ENCODE results near the gene MSANTD7. TPM values are rescaled to one million over a fixed set of nuclear protein-coding genes. Genes with fewer than 3 reads are reported as not detected.

The MSANTD7 gene
- total RNA-seq, 2 experiments from 2014 or later: 16.1 to 18.1 TPM

DNA sequence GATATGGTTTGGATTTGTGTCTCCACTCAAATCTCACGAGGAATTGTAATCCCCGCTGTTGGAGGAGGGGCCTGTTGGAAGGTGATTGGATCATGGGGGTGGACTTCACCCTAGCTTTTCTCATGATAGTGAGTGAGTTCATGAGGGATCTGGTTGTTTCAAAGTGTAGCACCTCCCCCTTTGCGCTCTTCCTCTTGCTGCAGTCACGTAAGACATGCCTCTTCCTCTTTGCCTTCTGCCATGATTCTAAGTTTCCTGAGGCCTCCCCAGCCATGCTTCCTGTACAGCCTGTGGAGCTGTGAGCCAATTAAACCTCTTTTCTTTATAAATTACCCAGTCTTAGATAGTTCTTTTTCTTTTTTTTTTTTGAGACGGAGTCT, 17.3 kb upstream of the MSANTD7 start:
- Mint-ChIP-seq H3K9me3 (no peaks in the 10 kb centered on the region), H3K36me3 (no peaks in the 10 kb centered on the region), H3K4me3 (no peak overlapping the region), H3K27ac (no peak overlapping the region), H3K4me1 (ENCODE audit: low read depth) (peaks cover 2% of the 10 kb centered on the region), H3K27me3 (peaks cover 1% of the 10 kb centered on the region)
- ChIA-PET CTCF (no interaction called here), POLR2A (no interaction called here)
- DNase-seq: no peak
- intact Hi-C loops (cut with micrococcal nuclease): loop anchor here (5.0 kb wide), 4 partner anchors 213 to 623 kb away; no protein-coding TSS in a partner anchor

DNA sequence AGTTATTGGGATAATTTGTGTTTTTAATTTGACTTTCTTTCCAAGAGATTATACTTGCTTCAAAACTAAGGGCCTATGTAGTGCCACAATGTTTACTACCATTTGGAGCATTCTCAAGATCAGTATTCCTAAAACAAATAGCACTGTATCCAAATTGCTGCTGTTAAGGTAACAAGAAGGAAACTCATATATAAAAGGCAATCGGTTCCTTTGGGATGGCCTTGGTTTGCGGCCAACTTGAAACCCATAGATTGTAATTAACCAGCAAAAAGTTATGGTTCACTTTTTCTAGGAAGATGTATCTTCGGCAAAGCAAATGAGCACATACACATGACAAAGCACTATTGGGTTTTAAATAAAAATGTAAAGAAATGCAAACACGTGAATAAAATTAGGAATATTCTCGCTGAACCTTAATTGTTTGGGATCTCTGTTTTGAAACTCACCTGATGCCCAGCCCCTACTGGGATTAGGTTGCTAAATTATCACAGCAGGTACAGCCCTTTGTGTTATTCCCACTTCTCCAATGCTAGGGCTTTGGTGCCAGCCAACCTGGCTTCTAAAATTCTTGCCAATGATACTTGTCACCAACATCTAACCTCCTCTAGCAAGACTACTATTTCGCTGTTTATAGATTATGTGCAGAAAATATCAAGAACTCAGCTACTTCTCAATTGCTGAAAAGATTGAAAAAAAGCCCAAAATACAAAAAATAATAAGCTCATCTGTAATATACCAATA, 16.3 kb upstream of the MSANTD7 start:
- ChIA-PET POLR2A (interaction anchor here (0.8 kb wide), 1 partner anchor 14 kb away, joined by 3 read pairs; no protein-coding TSS in a partner anchor), CTCF (interaction anchor here (0.6 to 3.3 kb wide), 19 partner anchors 16 to 623 kb away, joined by 3 to 23 read pairs (median 4); partner anchors contain the start of genes CDNF, HSPA14 and MSANTD7)
- no peak for DNase-seq
- no peak overlapping the region for H3K27ac Mint-ChIP-seq
- peaks cover 2% of the 10 kb centered on the region for H3K4me1 Mint-ChIP-seq (ENCODE audit: low read depth)
- no peaks in the 10 kb centered on the region for H3K9me3 Mint-ChIP-seq
- H3K36me3 Mint-ChIP-seq: no peaks in the 10 kb centered on the region
- intact Hi-C loops (cut with micrococcal nuclease): loop anchor here (5.0 kb wide), 4 partner anchors 215 to 625 kb away; no protein-coding TSS in a partner anchor
- H3K4me3 Mint-ChIP-seq: no peak overlapping the region
- H3K27me3 Mint-ChIP-seq: peaks cover 1% of the 10 kb centered on the region

DNA sequence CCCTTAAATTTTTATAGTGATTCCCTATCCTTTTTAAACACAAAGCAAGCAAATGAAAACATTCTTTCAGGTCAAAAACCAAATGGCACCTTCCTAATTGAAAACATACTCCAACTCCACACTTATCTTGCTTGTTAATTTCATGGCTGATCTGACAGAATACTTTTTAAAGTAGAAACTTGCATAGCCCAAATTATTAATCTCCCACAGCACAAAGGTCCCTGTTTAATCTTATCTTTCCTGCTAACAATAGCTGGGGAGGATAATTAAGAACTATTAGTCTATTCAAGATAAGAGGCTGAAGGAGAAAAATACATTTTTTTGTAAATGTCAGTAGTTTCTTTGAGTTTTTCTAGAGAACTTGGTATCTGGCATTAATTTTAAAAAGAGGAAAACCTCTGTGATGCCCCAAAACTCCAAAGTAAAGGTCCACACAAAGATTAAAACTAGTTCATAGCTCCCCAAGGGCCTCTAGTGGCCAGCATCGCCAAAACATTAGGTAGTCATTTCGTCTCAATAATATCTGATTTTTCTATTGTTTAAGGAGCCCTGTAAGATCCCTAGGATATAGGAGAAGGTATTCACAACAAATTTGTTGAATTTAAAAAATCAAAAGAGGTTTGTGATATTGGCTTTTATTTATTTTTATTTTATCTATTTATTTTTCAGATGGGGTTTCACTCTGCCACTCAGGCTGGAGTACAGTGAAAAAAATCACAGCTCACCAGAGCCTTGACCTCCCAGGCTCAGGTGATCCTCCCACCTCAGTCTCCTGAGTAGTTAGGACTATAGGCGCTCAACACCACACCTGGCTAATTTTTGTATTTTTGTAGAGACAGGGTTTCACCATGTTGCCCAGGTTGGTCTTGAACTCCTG, 15.0 kb upstream of the MSANTD7 start:
- Mint-ChIP-seq H3K27me3 (peaks cover 1% of the 10 kb centered on the region), H3K36me3 (no peaks in the 10 kb centered on the region), H3K4me1 (ENCODE audit: low read depth) (peaks cover 2% of the 10 kb centered on the region), H3K4me3 (no peak overlapping the region), H3K9me3 (no peaks in the 10 kb centered on the region), H3K27ac (no peak overlapping the region)
- ChIA-PET CTCF (interaction anchor here (0.7 to 3.3 kb wide), 35 partner anchors 10 to 627 kb away, joined by 3 to 23 read pairs (median 4); partner anchors contain the start of genes CDNF, HSPA14 and MSANTD7), POLR2A (interaction anchor here (0.8 kb wide), 1 partner anchor 13 kb away, joined by 3 read pairs; no protein-coding TSS in a partner anchor)
- intact Hi-C loops (cut with micrococcal nuclease): loop anchor here (1.0 to 5.0 kb wide), 6 partner anchors 216 to 626 kb away; no protein-coding TSS in a partner anchor
- DNase-seq: peak; percentile 56

DNA sequence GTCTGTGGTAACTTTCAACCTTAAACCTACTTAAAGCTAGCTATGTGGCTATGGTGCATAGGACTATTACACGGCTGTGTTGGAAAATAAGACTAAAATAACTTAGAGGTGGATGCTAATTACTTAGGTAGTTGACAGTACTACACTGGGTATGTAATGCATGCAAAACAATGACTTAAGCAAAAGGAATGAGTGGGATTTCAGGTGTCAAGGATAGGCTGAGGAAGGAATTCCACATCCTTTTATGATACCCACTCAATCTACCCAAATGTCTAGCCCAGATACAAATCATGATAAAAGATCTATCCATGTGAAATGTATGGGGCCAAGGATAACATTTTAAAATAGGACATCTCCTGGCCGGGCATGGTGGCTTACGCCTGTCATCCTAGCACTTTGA, 14.1 kb upstream of the MSANTD7 start:
- no peaks in the 10 kb centered on the region for H3K36me3 Mint-ChIP-seq
- H3K27ac Mint-ChIP-seq: no peak overlapping the region
- H3K27me3 Mint-ChIP-seq: peaks cover 1% of the 10 kb centered on the region
- peaks cover 2% of the 10 kb centered on the region for H3K4me1 Mint-ChIP-seq (ENCODE audit: low read depth)
- H3K4me3 Mint-ChIP-seq: no peak overlapping the region
- intact Hi-C loops (cut with micrococcal nuclease): loop anchor here (1.0 to 5.0 kb wide), 6 partner anchors 217 to 627 kb away; no protein-coding TSS in a partner anchor
- CTCF ChIA-PET: interaction anchor here (0.9 to 3.3 kb wide), 19 partner anchors 11 to 627 kb away, joined by 3 to 23 read pairs (median 6); partner anchors contain the start of genes CDNF, HSPA14 and MSANTD7
- H3K9me3 Mint-ChIP-seq: no peaks in the 10 kb centered on the region
- POLR2A ChIA-PET: no interaction called here
- no peak for DNase-seq

DNA sequence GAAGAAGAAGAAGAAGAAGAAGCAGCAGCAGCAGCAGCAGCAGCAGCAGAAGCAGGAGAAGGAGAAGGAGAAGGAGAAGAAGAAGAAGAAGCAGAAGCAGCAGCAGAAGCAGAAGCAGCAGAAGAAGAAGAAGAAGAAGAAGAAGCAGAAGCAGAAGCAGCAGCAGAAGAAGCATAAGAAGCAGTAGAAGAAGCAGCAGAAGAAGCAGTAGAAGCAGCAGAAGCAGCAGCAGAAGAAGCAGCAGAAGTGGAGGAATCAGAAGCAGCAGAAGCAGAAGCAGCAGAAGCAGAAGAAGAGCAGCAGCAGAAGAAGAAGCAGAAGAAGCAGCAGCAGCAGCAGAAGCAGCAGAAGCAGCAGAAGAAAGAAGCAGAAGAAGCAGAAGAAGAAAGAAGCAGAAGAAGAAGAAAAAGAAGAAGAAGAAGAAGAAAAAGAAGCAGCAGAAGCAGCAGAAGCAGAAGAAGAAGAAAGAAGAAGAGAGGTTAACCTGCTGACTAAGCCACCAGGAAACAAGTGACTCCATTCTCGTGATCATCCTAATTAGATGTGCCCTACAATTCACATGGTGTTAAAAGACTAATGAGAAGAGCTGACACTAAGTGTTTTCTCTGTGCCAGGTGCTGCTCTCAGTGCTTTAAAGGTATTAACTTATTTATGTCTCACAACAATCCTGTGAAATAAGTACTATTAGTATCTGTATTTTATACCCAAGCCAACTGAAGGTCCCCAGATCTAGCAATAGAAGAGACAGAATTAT, 11.9 kb upstream of the MSANTD7 start:
- H3K4me1 Mint-ChIP-seq (ENCODE audit: low read depth): no peaks in the 10 kb centered on the region
- POLR2A ChIA-PET: no interaction called here
- no peak overlapping the region for H3K27ac Mint-ChIP-seq
- CTCF ChIA-PET: interaction anchor here (0.8 to 1.5 kb wide), 2 partner anchors 11 to 328 kb away, joined by 3 to 4 read pairs; partner anchors contain the start of genes CDNF, HSPA14 and MSANTD7
- H3K36me3 Mint-ChIP-seq: no peaks in the 10 kb centered on the region
- no peak overlapping the region for H3K4me3 Mint-ChIP-seq
- DNase-seq: no peak
- intact Hi-C loops (cut with micrococcal nuclease): no loop called here
- H3K9me3 Mint-ChIP-seq: no peaks in the 10 kb centered on the region
- H3K27me3 Mint-ChIP-seq: peaks cover 1% of the 10 kb centered on the region

DNA sequence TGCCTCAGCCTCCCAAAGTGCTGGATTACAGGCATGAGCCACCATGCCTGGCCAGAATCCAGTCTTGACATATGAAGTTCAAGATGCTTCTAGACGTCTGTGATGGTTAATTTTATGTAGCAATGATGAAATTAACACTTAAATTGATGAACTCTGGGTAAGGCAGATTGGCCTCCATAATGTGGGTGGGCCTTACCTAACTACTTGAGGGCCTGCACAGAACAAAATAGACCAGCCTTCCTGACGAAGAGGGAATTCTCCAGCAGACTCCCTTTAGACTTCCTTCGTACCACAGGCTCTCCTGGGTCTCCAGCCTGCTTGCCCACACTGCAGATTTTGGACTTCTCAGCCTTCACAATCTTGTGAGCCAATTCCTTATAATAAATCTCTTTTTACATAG, 5.0 kb upstream of the MSANTD7 start:
- no peaks in the 10 kb centered on the region for H3K9me3 Mint-ChIP-seq
- H3K27ac Mint-ChIP-seq: no peak overlapping the region
- ChIA-PET POLR2A (no interaction called here), CTCF (no interaction called here)
- intact Hi-C loops (cut with micrococcal nuclease): no loop called here
- DNase-seq: no peak
- H3K4me1 Mint-ChIP-seq (ENCODE audit: low read depth): peaks cover 8% of the 10 kb centered on the region
- H3K36me3 Mint-ChIP-seq: no peaks in the 10 kb centered on the region
- no peaks in the 10 kb centered on the region for H3K27me3 Mint-ChIP-seq
- no peak overlapping the region for H3K4me3 Mint-ChIP-seq

DNA sequence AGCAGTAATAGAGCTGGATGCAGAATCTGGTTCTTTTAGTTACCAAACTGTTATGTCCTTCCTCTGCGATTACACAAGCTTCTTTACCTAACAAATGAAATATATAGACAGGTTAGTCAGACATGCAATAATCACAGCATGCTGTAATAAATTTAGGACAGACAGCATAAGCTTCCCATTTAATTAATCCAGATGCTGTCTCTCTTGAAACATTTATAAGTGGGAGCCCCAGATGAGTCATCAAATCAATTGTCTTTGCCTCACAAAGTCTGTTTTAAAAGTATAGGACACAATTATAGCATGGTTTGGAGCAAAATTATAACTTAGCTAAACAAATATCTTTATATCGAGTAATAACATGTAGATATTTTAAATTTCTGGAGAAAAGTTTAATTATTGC, 1.9 kb upstream of the MSANTD7 start:
- ChIA-PET POLR2A (interaction anchor here (0.8 to 3.7 kb wide), 3 partner anchors 14 to 231 kb away, joined by 3 to 29 read pairs (median 21); partner anchors contain the start of gene SUV39H2), CTCF (interaction anchor here (0.7 to 2.3 kb wide), 5 partner anchors 9 to 639 kb away, joined by 3 to 13 read pairs (median 4); no protein-coding TSS in a partner anchor)
- Mint-ChIP-seq H3K27ac (no peak overlapping the region), H3K4me1 (ENCODE audit: low read depth) (peaks cover 21% of the 10 kb centered on the region), H3K4me3 (no peak overlapping the region), H3K27me3 (no peaks in the 10 kb centered on the region), H3K9me3 (no peaks in the 10 kb centered on the region), H3K36me3 (peaks cover 11% of the 10 kb centered on the region)
- intact Hi-C loops (cut with micrococcal nuclease): loop anchor here (5.0 kb wide), 1 partner anchor 339 kb away; no protein-coding TSS in a partner anchor
- DNase-seq: no peak

DNA sequence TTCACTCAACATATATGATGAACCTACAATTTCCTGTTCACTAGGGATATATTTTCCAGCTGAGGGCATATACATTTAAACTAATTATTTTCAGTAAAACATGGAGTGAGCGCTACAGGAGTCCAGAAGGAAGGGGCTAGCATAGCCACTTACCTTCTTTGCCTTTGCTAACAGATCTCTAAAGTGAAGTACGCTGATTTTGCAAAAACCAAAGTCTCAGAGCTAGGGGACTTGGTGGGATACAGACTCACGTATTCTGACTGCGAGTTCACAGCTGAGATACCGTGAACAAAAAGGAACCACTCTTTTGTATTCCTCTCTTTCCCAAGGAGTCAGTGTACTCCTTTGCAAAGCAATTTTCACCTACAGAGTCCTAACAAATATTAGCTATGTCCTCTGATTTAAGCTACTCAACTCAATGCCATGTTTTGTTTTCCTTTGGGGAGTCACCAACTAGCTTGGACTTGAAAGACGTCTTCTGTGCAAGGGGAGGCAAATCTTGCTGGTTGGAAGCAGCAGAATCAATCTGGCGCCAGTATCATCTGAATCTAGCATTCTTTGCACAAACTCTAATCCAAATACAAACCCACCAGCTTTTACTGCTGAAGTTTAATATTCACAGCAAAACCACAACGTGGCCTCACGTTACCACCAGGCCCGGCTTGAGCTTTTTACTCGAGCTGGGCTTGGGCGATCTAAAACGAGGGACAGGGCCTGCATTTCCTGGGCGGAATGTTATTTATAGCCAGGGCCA, 926 bp upstream of the MSANTD7 start:
- Mint-ChIP-seq H3K4me1 (ENCODE audit: low read depth) (peaks cover 21% of the 10 kb centered on the region), H3K36me3 (peaks cover 20% of the 10 kb centered on the region), H3K27me3 (no peaks in the 10 kb centered on the region), H3K9me3 (no peaks in the 10 kb centered on the region), H3K4me3 (peak overlapping the region; percentile 93), H3K27ac (peak overlapping the region; percentile 94)
- ChIA-PET POLR2A (interaction anchor here (0.6 to 3.7 kb wide), 15 partner anchors 42 to 652 kb away, joined by 3 to 29 read pairs (median 4); partner anchors contain the start of gene SUV39H2), CTCF (interaction anchor here (0.6 to 2.3 kb wide), 18 partner anchors 10 to 338 kb away, joined by 3 to 19 read pairs (median 5); partner anchors contain the start of gene SUV39H2)
- no peak for DNase-seq
- intact Hi-C loops (cut with micrococcal nuclease): loop anchor here (5.0 kb wide), 1 partner anchor 340 kb away; no protein-coding TSS in a partner anchor

DNA sequence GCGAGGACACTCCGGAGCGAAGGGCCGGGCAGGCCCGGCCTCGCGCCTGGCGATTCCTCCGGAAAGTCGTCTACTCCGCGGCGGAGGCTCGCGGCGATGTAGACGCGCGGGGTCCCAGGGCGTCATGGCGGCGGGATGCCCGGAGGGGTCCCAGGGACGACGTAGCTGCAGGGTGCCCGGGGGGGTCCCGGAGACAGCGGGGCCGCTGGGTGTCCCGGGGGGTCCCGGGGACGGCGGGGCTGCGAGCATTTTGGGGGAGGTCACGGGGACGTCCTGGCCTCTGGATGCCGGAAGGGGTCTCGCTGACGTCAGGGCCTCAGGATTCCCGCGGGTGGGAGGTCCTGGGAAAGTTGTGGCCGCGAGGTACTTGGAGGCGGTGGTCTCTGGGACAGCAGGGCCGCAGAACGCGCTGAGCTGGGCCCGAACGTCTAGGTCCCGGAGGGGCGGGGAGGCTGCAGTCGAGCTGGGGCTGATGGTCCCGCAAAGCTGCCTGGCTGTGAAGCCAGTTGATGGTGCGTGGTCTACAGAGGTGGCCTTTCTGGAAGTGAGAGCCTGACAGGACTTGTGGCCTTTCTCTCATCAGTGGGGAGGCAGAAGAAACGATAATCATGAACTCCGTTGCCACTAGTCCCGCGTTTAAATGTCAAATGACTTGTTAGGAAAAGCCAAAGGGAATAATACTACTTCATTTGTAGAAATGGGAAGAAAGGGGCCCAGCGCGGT, 637 bp downstream of the MSANTD7 start:
- Mint-ChIP-seq H3K27ac (peak overlapping the region; percentile 94), H3K9me3 (no peaks in the 10 kb centered on the region), H3K4me3 (peak overlapping the region; percentile 93), H3K4me1 (ENCODE audit: low read depth) (peaks cover 21% of the 10 kb centered on the region), H3K27me3 (no peaks in the 10 kb centered on the region), H3K36me3 (peaks cover 32% of the 10 kb centered on the region)
- CTCF ChIA-PET: interaction anchor here (0.8 to 2.3 kb wide), 16 partner anchors 15 to 1022 kb away, joined by 3 to 19 read pairs (median 4); partner anchors contain the start of gene SUV39H2
- POLR2A ChIA-PET: interaction anchor here (1.0 to 3.7 kb wide), 13 partner anchors 32 to 653 kb away, joined by 3 to 29 read pairs (median 5); partner anchors contain the start of gene SUV39H2
- DNase-seq: peak; percentile 38
- intact Hi-C loops (cut with micrococcal nuclease): loop anchor here (1.0 to 5.0 kb wide), 7 partner anchors 40 to 653 kb away; partner anchors contain the start of genes DCLRE1C and SUV39H2

DNA sequence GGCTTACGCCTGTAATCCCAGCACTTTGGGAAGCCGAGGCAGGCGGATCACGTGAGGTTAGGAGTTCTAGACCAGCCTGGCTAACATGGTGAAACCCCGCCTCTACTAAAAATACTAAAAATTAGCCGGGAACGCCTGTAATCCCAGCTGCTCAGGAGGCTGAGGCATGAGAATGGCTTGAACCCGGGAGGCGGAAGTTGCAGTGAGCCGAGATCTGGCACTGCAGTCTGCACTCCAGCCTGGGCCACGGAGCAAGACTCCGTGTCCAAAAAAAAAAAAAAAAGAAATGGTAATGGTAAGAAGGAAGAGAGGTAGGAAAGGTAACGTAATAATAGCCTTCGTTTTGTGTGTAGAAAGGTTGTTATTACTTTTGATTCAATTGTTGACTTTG, 1.2 kb downstream of the MSANTD7 start:
- H3K27ac Mint-ChIP-seq: peak overlapping the region; percentile 87
- peak overlapping the region; percentile 93 for H3K4me3 Mint-ChIP-seq
- H3K27me3 Mint-ChIP-seq: no peaks in the 10 kb centered on the region
- POLR2A ChIA-PET: interaction anchor here (1.1 to 3.7 kb wide), 4 partner anchors 40 to 287 kb away, joined by 3 to 29 read pairs (median 12); partner anchors contain the start of gene SUV39H2
- CTCF ChIA-PET: interaction anchor here (1.3 to 2.0 kb wide), 2 partner anchors 279 to 302 kb away, joined by 3 to 7 read pairs; no protein-coding TSS in a partner anchor
- no peaks in the 10 kb centered on the region for H3K9me3 Mint-ChIP-seq
- intact Hi-C loops (cut with micrococcal nuclease): loop anchor here (2.0 to 5.0 kb wide), 2 partner anchors 278 to 342 kb away; no protein-coding TSS in a partner anchor
- H3K4me1 Mint-ChIP-seq (ENCODE audit: low read depth): peaks cover 21% of the 10 kb centered on the region
- DNase-seq: peak; percentile 24
- H3K36me3 Mint-ChIP-seq: peaks cover 35% of the 10 kb centered on the region
